HEK293 (cell line): Measurements from ENCODE around the gene ASPDH.

Experiments
- CTCF ChIA-PET: fragments of 350-600 bp; formaldehyde crosslinking; extraction: SDS; loops from one replicate; lab custom pipeline; 2021; ENCODE audit warnings: antibody characterized with exemption; lab: Yijun Ruan, JAX
- POLR2A ChIA-PET: fragments of 300-600 bp; formaldehyde crosslinking; extraction: SDS; loops from one replicate; lab custom pipeline; 2020; ENCODE audit warnings: antibody characterized with exemption, inconsistent platforms; lab: Yijun Ruan, JAX
- H3K27ac ChIP-seq: fragments of 200-500 bp; sonication (Bioruptor generic); 2 replicates; pipeline ENCODE4 v1.5.1; 2014; ENCODE audit warnings: low read depth, low read length, control low read depth, inconsistent platforms; ENCODE audit errors: extremely low read depth
- H3K36me3 ChIP-seq, 2 experiments: fragments of 200-500 bp in 1 of 2; sonication (Bioruptor generic) in 1 of 2; 1 replicate in 1 of 2; 2 replicates in 1 of 2; pipeline ENCODE4 v1.5.1; 2014 to 2017; ENCODE audit warnings: inconsistent platforms in 2 of 2, low read length in 2 of 2; ENCODE audit not compliant: control insufficient read depth in 2 of 2, insufficient read depth in 1 of 2
- H3K4me1 ChIP-seq: fragments of 200-500 bp; sonication (Bioruptor generic); 2 replicates; pipeline ENCODE4 v1.5.1; 2014; ENCODE audit warnings: mild to moderate bottlenecking, low read length, inconsistent platforms; ENCODE audit not compliant: control insufficient read depth, insufficient read depth
- H3K4me3 ChIP-seq: 2 replicates; pipeline ENCODE4 v1.5.1; 2011; ENCODE audit warnings: low read depth, mild to moderate bottlenecking, control low read depth, low read length, moderate library complexity
- H3K9me3 ChIP-seq: fragments of 200-500 bp; sonication (Bioruptor generic); 2 replicates; pipeline ENCODE4 v1.5.1; 2014; ENCODE audit warnings: low read depth, low read length, inconsistent platforms; ENCODE audit not compliant: control insufficient read depth, insufficient read depth
- GLIS1 ChIP-seq: fragments of 450-650 bp; formaldehyde crosslinking; IDR thresholded peaks from 2 replicates; pipeline ENCODE4 v1.5.1; 2016; ENCODE audit warnings: missing biosample characterization, missing genetic modification characterization
- PRDM10 ChIP-seq: fragments of 450-650 bp; formaldehyde crosslinking; IDR thresholded peaks from 2 replicates; pipeline ENCODE4 v1.5.1; 2016; ENCODE audit warnings: missing biosample characterization, missing genetic modification characterization
- SALL2 ChIP-seq: fragments of 450-650 bp; formaldehyde crosslinking; IDR thresholded peaks from 2 replicates; pipeline ENCODE4 v1.5.0; 2017; ENCODE audit warnings: missing biosample characterization, mild to moderate bottlenecking, missing genetic modification characterization, borderline replicate concordance
- SCRT2 ChIP-seq: fragments of 450-650 bp; formaldehyde crosslinking; IDR thresholded peaks from 2 replicates; pipeline ENCODE4 v1.5.1; 2016; ENCODE audit warnings: missing biosample characterization, missing genetic modification characterization
- SP2 ChIP-seq: fragments of 450-650 bp; formaldehyde crosslinking; IDR thresholded peaks from 2 replicates; pipeline ENCODE4 v1.5.1; 2016; ENCODE audit warnings: missing biosample characterization, missing genetic modification characterization
- ZEB2 ChIP-seq: fragments of 450-650 bp; formaldehyde crosslinking; IDR thresholded peaks from 2 replicates; pipeline ENCODE4 v1.5.1; 2016; ENCODE audit warnings: missing biosample characterization, missing genetic modification characterization
- ZNF114 ChIP-seq: fragments of 450-650 bp; formaldehyde crosslinking; IDR thresholded peaks from 2 replicates; pipeline ENCODE4 v1.5.0; 2017; ENCODE audit warnings: missing biosample characterization, missing genetic modification characterization
- ZNF132 ChIP-seq: fragments of 450-650 bp; formaldehyde crosslinking; IDR thresholded peaks from 2 replicates; pipeline ENCODE4 v1.5.1; 2017; ENCODE audit warnings: missing biosample characterization, missing genetic modification characterization, borderline replicate concordance
- ZNF157 ChIP-seq: fragments of 450-650 bp; formaldehyde crosslinking; IDR thresholded peaks from 2 replicates; pipeline ENCODE4 v1.5.1; 2016; ENCODE audit warnings: missing biosample characterization, missing genetic modification characterization
- ZNF184 ChIP-seq: fragments of 450-650 bp; IDR thresholded peaks from 2 replicates; pipeline ENCODE4 v1.5.1; 2018; ENCODE audit warnings: missing biosample characterization, mild to moderate bottlenecking, missing genetic modification characterization
- ZNF23 ChIP-seq: fragments of 450-650 bp; formaldehyde crosslinking; IDR thresholded peaks from 2 replicates; pipeline ENCODE4 v1.5.1; 2016; ENCODE audit warnings: missing biosample characterization, missing genetic modification characterization, borderline replicate concordance
- ZNF24 ChIP-seq: fragments of 450-650 bp; formaldehyde crosslinking; IDR thresholded peaks from 2 replicates; pipeline ENCODE4 v1.5.1; 2016; ENCODE audit warnings: missing biosample characterization, missing genetic modification characterization
- ZNF362 ChIP-seq: fragments of 450-650 bp; formaldehyde crosslinking; IDR thresholded peaks from 2 replicates; pipeline ENCODE4 v1.5.1; 2016; ENCODE audit warnings: missing biosample characterization, missing genetic modification characterization
- ZNF473 ChIP-seq: fragments of 450-650 bp; formaldehyde crosslinking; IDR thresholded peaks from 2 replicates; pipeline ENCODE4 v1.5.1; 2017; ENCODE audit warnings: missing biosample characterization, missing genetic modification characterization
- ZNF488 ChIP-seq: fragments of 450-650 bp; formaldehyde crosslinking; IDR thresholded peaks from 2 replicates; pipeline ENCODE4 v1.5.1; 2016; ENCODE audit warnings: missing biosample characterization, missing genetic modification characterization
- ZNF514 ChIP-seq: fragments of 450-650 bp; formaldehyde crosslinking; IDR thresholded peaks from 2 replicates; pipeline ENCODE4 v1.5.1; 2016; ENCODE audit warnings: missing biosample characterization, missing genetic modification characterization
- ZNF596 ChIP-seq: fragments of 450-650 bp; IDR thresholded peaks from 2 replicates; pipeline ENCODE4 v1.5.0; 2018; ENCODE audit warnings: missing biosample characterization, mild to moderate bottlenecking, missing genetic modification characterization, moderate library complexity
- ZNF664 ChIP-seq: fragments of 450-650 bp; formaldehyde crosslinking; IDR thresholded peaks from 2 replicates; pipeline ENCODE4 v1.5.1; 2016; ENCODE audit warnings: missing biosample characterization, missing genetic modification characterization

ASPDH gene

GRCh38 chr19:50467566-50467965 lies 46.1 kb downstream of the ASPDH start:
- TF ChIP-seq ZNF132 (tag by site-specific recombination) = no peak
- TF ChIP-seq, all 188 proteins: peak for 0
- ChIA-PET CTCF (interaction anchor here (1.3 kb wide), 1 partner anchor 110 kb away, joined by 5 read pairs; no protein-coding TSS in a partner anchor), POLR2A (no interaction called here)
- Histone ChIP-seq H3K4me1 (no peaks in the 10 kb centered on the region), H3K27ac (no peak overlapping the region), H3K36me3 (no peaks in the 10 kb centered on the region), H3K4me3 (no peak overlapping the region), H3K9me3 (no peaks in the 10 kb centered on the region)

GRCh38 chr19:50466706-50467039 lies 47.0 kb downstream of the ASPDH start:
- Histone ChIP-seq H3K36me3 (no peaks in the 10 kb centered on the region), H3K4me1 (no peaks in the 10 kb centered on the region), H3K4me3 (no peak overlapping the region), H3K27ac (no peak overlapping the region), H3K9me3 (no peaks in the 10 kb centered on the region)
- ChIA-PET POLR2A (no interaction called here), CTCF (interaction anchor here (1.0 to 2.8 kb wide), 4 partner anchors 96 to 109 kb away, joined by 3 to 11 read pairs (median 4); no protein-coding TSS in a partner anchor)
- TF ChIP-seq ZNF23 (tag by site-specific recombination) (no peak), ZNF114 (no peak), ZNF473 (no peak), ZNF514 (tag by site-specific recombination) (no peak), GLIS1 (tag by site-specific recombination) (no peak), ZNF596 (tag by site-specific recombination) (no peak), ZNF184 (tag by site-specific recombination) (no peak), SALL2 (tag by site-specific recombination) (no peak), PRDM10 (tag by site-specific recombination) (no peak), SP2 (tag by site-specific recombination) (no peak), ZNF362 (tag by site-specific recombination) (no peak), ZEB2 (tag by site-specific recombination) (no peak), ZNF24 (tag by site-specific recombination) (no peak), SCRT2 (no peak), ZNF157 (tag by site-specific recombination) (no peak), ZNF488 (no peak), ZNF664 (tag by site-specific recombination) (no peak)
- TF ChIP-seq, all 188 proteins: peak for 0
